DOHH2 (cell line): ENCODE measurements around the gene PREX1.

ENCODE experiments used
- H3F3A ChIP-seq: fragments of 200-600 bp; sonication (generic), shearing (Covaris generic); 2 replicates; pipeline ENCODE4 v1.6.0; 2016; ENCODE audit warnings: antibody characterized with exemption, mild to moderate bottlenecking; ENCODE audit not compliant: control insufficient read depth, insufficient read depth
- H3K27ac ChIP-seq: fragments of 200-600 bp; sonication (generic); 2 replicates; pipeline ENCODE4 v1.5.1; 2014; ENCODE audit warnings: low read depth, mild to moderate bottlenecking, low read length, moderate library complexity
- H3K27me3 ChIP-seq: fragments of 200-600 bp; sonication (generic); 2 replicates; pipeline ENCODE4 v1.6.1; 2014; ENCODE audit warnings: mild to moderate bottlenecking, low read length, mixed read lengths; ENCODE audit not compliant: control insufficient read depth
- H3K36me3 ChIP-seq: fragments of 200-600 bp; sonication (generic); 2 replicates; pipeline ENCODE4 v1.6.1; 2014; ENCODE audit warnings: mild to moderate bottlenecking, low read length, moderate library complexity, mixed read lengths; ENCODE audit not compliant: control insufficient read depth
- H3K4me1 ChIP-seq: fragments of 200-600 bp; sonication (generic); 2 replicates; pipeline ENCODE4 v1.6.1; 2014; ENCODE audit warnings: mild to moderate bottlenecking, low read length, mixed read lengths; ENCODE audit not compliant: control insufficient read depth
- H3K4me2 ChIP-seq: fragments of 200-600 bp; sonication (generic); 2 replicates; pipeline ENCODE4 v1.6.0; 2014; ENCODE audit warnings: mild to moderate bottlenecking, low read length, moderate library complexity
- H3K4me3 ChIP-seq: fragments of 200-600 bp; sonication (generic); 2 replicates; pipeline ENCODE4 v1.5.1; 2014; ENCODE audit warnings: mild to moderate bottlenecking, low read length, mixed read lengths
- H3K79me2 ChIP-seq: fragments of 200-600 bp; sonication (generic); 2 replicates; pipeline ENCODE4 v1.6.1; 2014; ENCODE audit warnings: mild to moderate bottlenecking, low read length, mixed read lengths; ENCODE audit not compliant: control insufficient read depth
- H3K9me2 ChIP-seq: fragments of 200-600 bp; sonication (generic); replicated peaks from 2 replicates; pipeline ENCODE4 v1.6.1; 2014; ENCODE audit warnings: mild to moderate bottlenecking, low read length, mixed read lengths; ENCODE audit not compliant: control insufficient read depth
- H3K9me3 ChIP-seq: fragments of 200-600 bp; sonication (generic); 2 replicates; pipeline ENCODE4 v1.6.1; 2014; ENCODE audit warnings: antibody characterized with exemption, low read length, mixed read lengths; ENCODE audit not compliant: control insufficient read depth, insufficient read depth
- H4K20me1 ChIP-seq: fragments of 200-600 bp; sonication (generic); 2 replicates; pipeline ENCODE4 v1.6.0; 2014; ENCODE audit warnings: low read depth, mild to moderate bottlenecking, antibody characterized with exemption, low read length, moderate library complexity; ENCODE audit not compliant: control insufficient read depth, insufficient read depth
- CTCF ChIP-seq: fragments of 200-600 bp; sonication (generic); IDR thresholded peaks from one replicate; pipeline ENCODE4 v1.5.1; 2014; ENCODE audit warnings: antibody characterized with exemption, mild to moderate bottlenecking, low read depth, low read length; ENCODE audit not compliant: poor library complexity, severe bottlenecking
- EZH2phosphoT487 ChIP-seq: fragments of 200-600 bp; sonication (generic); IDR thresholded peaks from 2 replicates; pipeline ENCODE4 v1.6.1; 2017; ENCODE audit warnings: borderline replicate concordance, mild to moderate bottlenecking, antibody characterized with exemption, low read length, moderate library complexity, mixed read lengths

Gene PREX1

GRCh38 chr20:48684501-48685041 is 143.2 kb downstream of the PREX1 start:
- Histone ChIP-seq H3K9me3 (no peaks in the 10 kb centered on the region), H3K27me3 (peaks cover 5% of the 10 kb centered on the region; the same call in 1 of the 2 replicates), H3K36me3 (no peaks in the 10 kb centered on the region), H3K27ac (no peak overlapping the region), H4K20me1 (no peaks in the 10 kb centered on the region), H3K9me2 (no peaks in the 10 kb centered on the region), H3K4me1 (no peaks in the 10 kb centered on the region; the same call in 1 of the 2 replicates), H3F3A (no peaks in the 10 kb centered on the region), H3K79me2 (no peaks in the 10 kb centered on the region), H3K4me3 (no peak overlapping the region), H3K4me2 (no peak overlapping the region)
- TF ChIP-seq EZH2phosphoT487 (no peak), CTCF (no peak)

GRCh38 chr20:48683467-48684175 is 144.2 kb downstream of the PREX1 start:
- H3K9me3 ChIP-seq, result no peaks in the 10 kb centered on the region
- no peak overlapping the region for H3K4me3 ChIP-seq
- H3K27me3 ChIP-seq, result peaks cover 5% of the 10 kb centered on the region; the same call in 1 of the 2 replicates
- no peak overlapping the region for H3K27ac ChIP-seq
- no peak overlapping the region for H3K4me2 ChIP-seq
- no peaks in the 10 kb centered on the region; the same call in 1 of the 2 replicates for H3K4me1 ChIP-seq
- no peaks in the 10 kb centered on the region for H3K36me3 ChIP-seq
- no peaks in the 10 kb centered on the region for H3K9me2 ChIP-seq
- H3K79me2 ChIP-seq, result no peaks in the 10 kb centered on the region
- H4K20me1 ChIP-seq, result no peaks in the 10 kb centered on the region
- no peaks in the 10 kb centered on the region for H3F3A ChIP-seq
- TF ChIP-seq EZH2phosphoT487, result no peak
- no peak for TF ChIP-seq CTCF

GRCh38 chr20:48682529-48683363 is 145.1 kb downstream of the PREX1 start:
- Histone ChIP-seq H3K36me3 (no peaks in the 10 kb centered on the region), H3K4me3 (no peak overlapping the region), H3K79me2 (no peaks in the 10 kb centered on the region), H3K4me1 (no peaks in the 10 kb centered on the region; the same call in 1 of the 2 replicates), H3K9me2 (no peaks in the 10 kb centered on the region), H4K20me1 (no peaks in the 10 kb centered on the region), H3K4me2 (no peak overlapping the region), H3K27ac (no peak overlapping the region), H3K9me3 (no peaks in the 10 kb centered on the region), H3F3A (no peaks in the 10 kb centered on the region), H3K27me3 (peaks cover 5% of the 10 kb centered on the region; the same call in 1 of the 2 replicates)
- no peak for TF ChIP-seq CTCF
- no peak for TF ChIP-seq EZH2phosphoT487
